WTC11 (cell line): ENCODE measurements around the gene BPIFA2. TPM values are rescaled to one million over a fixed set of nuclear protein-coding genes. Genes with fewer than 3 reads are reported as not detected.
A peak's percentile ranks its signal among the peaks of the same experiment; 100 is the strongest.

ENCODE experiments used
- ATAC-seq: fragments of 200-7000 bp; cut with Tn5 transposase; 2 replicates; pipeline ENCODE4 v1.10.0; 2021; ENCODE audit warnings: mild to moderate bottlenecking, moderate library complexity
- CTCF ChIA-PET: fragments of 300-600 bp; sonication (Branson Sonifier 250); formaldehyde crosslinking; loops from one replicate; lab custom pipeline; 2021; ENCODE audit warnings: antibody characterized with exemption; lab: Charles Lee
- POLR2A ChIA-PET: fragments of 350-600 bp; sonication (Branson Sonifier 250); formaldehyde crosslinking; loops from one replicate; lab custom pipeline; 2021; ENCODE audit warnings: antibody characterized with exemption; lab: Charles Lee
- DNase-seq: peaks from one replicate; pipeline ENCODE4 v3.0.0; 2021; ENCODE audit warnings: low spot score
- H3K27ac Mint-ChIP-seq: 2 replicates; pipeline ENCODE4 v1.8.0; 2021; ENCODE audit warnings: mixed read lengths
- H3K27me3 Mint-ChIP-seq: 2 replicates; pipeline ENCODE4 v1.8.0; 2021; ENCODE audit warnings: low read depth, mild to moderate bottlenecking, moderate library complexity, mixed read lengths
- H3K36me3 Mint-ChIP-seq: 2 replicates; pipeline ENCODE4 v1.8.0; 2021; ENCODE audit warnings: mixed read lengths
- H3K4me1 Mint-ChIP-seq: 2 replicates; pipeline ENCODE4 v1.8.0; 2022; ENCODE audit warnings: mixed read lengths
- H3K4me3 Mint-ChIP-seq: 2 replicates; pipeline ENCODE4 v1.8.0; 2021; ENCODE audit warnings: mild to moderate bottlenecking, moderate library complexity, mixed read lengths
- H3K9me3 Mint-ChIP-seq: 2 replicates; pipeline ENCODE4 v1.8.0; 2021; ENCODE audit warnings: mixed read lengths
- ARID4B ChIP-seq: sonication (generic); formaldehyde crosslinking; IDR thresholded peaks from 2 replicates; pipeline ENCODE4 v1.8.0; 2023; ENCODE audit warnings: missing genetic modification reagents, mild to moderate bottlenecking, borderline replicate concordance
- CREM ChIP-seq: sonication (generic); formaldehyde crosslinking; IDR thresholded peaks from 2 replicates; pipeline ENCODE4 v1.8.1; 2022; ENCODE audit warnings: mild to moderate bottlenecking, missing genetic modification reagents, moderate library complexity
- FOXJ3 ChIP-seq: sonication (generic); formaldehyde crosslinking; IDR thresholded peaks from 2 replicates; pipeline ENCODE4 v1.9.0; 2021; ENCODE audit warnings: missing genetic modification reagents, mild to moderate bottlenecking, borderline replicate concordance
- GABPB1 ChIP-seq: sonication (generic); formaldehyde crosslinking; IDR thresholded peaks from 2 replicates; pipeline ENCODE4 v1.8.1; 2023; ENCODE audit warnings: mild to moderate bottlenecking, missing genetic modification reagents
- MAX ChIP-seq: sonication (generic); formaldehyde crosslinking; IDR thresholded peaks from 2 replicates; pipeline ENCODE4 v1.8.0; 2022; ENCODE audit warnings: mild to moderate bottlenecking, missing genetic modification reagents
- MLX ChIP-seq: sonication (generic); formaldehyde crosslinking; IDR thresholded peaks from 2 replicates; pipeline ENCODE4 v1.8.1; 2023; ENCODE audit warnings: mild to moderate bottlenecking, missing genetic modification reagents, moderate library complexity
- MXD4 ChIP-seq: fragments of 250-450 bp; sonication (Bioruptor Pico); IDR thresholded peaks from 2 replicates; pipeline ENCODE4 v1.8.0; 2021; ENCODE audit warnings: mild to moderate bottlenecking, moderate library complexity, borderline replicate concordance
- NFYB ChIP-seq: sonication (generic); formaldehyde crosslinking; conservative IDR thresholded peaks from 2 replicates; pipeline ENCODE4 v1.8.0; 2022; ENCODE audit warnings: low read depth, missing genetic modification reagents
- NR1H2 ChIP-seq: sonication (generic); formaldehyde crosslinking; IDR thresholded peaks from 2 replicates; pipeline ENCODE4 v1.9.0; 2021; ENCODE audit warnings: mild to moderate bottlenecking, moderate library complexity, missing genetic modification reagents
- NR3C1 ChIP-seq: sonication (generic); formaldehyde crosslinking; conservative IDR thresholded peaks from 2 replicates; pipeline ENCODE4 v1.8.1; 2023; ENCODE audit warnings: low read depth, mild to moderate bottlenecking, missing genetic modification reagents
- PREB ChIP-seq: sonication (generic); formaldehyde crosslinking; IDR thresholded peaks from 2 replicates; pipeline ENCODE4 v1.8.1; 2022; ENCODE audit warnings: mild to moderate bottlenecking, missing genetic modification reagents, moderate library complexity, borderline replicate concordance
- RELA ChIP-seq: sonication (generic); formaldehyde crosslinking; IDR thresholded peaks from 2 replicates; pipeline ENCODE4 v1.8.1; 2022; ENCODE audit warnings: missing genetic modification reagents, mild to moderate bottlenecking, borderline replicate concordance
- RORB ChIP-seq: fragments of 250-450 bp; sonication (Bioruptor Pico); IDR thresholded peaks from 2 replicates; pipeline ENCODE4 v1.9.0; 2021; ENCODE audit warnings: mild to moderate bottlenecking
- ZNF121 ChIP-seq: sonication (generic); formaldehyde crosslinking; IDR thresholded peaks from 2 replicates; pipeline ENCODE4 v1.8.0; 2023; ENCODE audit warnings: missing genetic modification reagents
- ZNF232 ChIP-seq: sonication (generic); formaldehyde crosslinking; IDR thresholded peaks from 2 replicates; pipeline ENCODE4 v1.8.0; 2022; ENCODE audit warnings: mild to moderate bottlenecking, missing genetic modification reagents
- ZNF263 ChIP-seq: sonication (generic); formaldehyde crosslinking; IDR thresholded peaks from 2 replicates; pipeline ENCODE4 v1.8.1; 2022; ENCODE audit warnings: low read depth, mild to moderate bottlenecking, moderate library complexity, missing genetic modification reagents
- ZSCAN18 ChIP-seq: fragments of 250-450 bp; sonication (Bioruptor Pico); IDR thresholded peaks from 2 replicates; pipeline ENCODE4 v2.1.2; 2022; ENCODE audit warnings: mild to moderate bottlenecking, moderate library complexity
- total RNA-seq: library from RNA; stranded (reverse); gene quantifications from 3 replicates; pipeline ENCODE4 v1.2.3, GENCODE V29; 2021

BPIFA2 gene
- total RNA-seq, 1 experiment from 2014 or later: not detected

DNA sequence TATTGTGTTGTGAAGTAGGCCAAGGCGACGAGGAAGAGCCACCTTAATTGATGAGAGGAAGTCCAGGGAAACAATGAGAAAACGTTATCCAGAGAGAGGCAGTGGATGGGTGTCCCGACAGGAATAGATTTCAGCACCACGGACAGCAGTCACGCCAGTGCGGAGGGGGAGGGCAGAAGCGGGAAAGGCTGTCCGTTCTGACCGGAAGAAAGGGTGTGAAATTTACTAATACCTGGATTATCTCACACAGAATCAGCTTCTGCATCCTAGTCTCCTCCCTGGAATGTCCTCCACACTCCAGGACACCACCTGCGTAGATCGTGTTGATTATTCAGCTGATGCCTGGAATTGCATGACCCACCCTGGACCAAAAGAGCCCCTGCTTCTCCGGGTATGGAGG, 41.8 kb downstream of the BPIFA2 start (continued):
- TF ChIP-seq ARID4B (CRISPR knock-in tag): peak; percentile 73; the same call in 1 of the 2 replicates
- TF ChIP-seq MAX: 0 out of 2 replicates have a peak, but pooled peaks have one; percentile 23
- no peak for TF ChIP-seq ZNF263
- no peak for TF ChIP-seq MXD4
- TF ChIP-seq PREB: peak; percentile 87
- TF ChIP-seq FOXJ3 (CRISPR knock-in tag): no peak
- no peak for TF ChIP-seq RORB (CRISPR knock-in tag)
- TF ChIP-seq GABPB1 (CRISPR knock-in tag): peak; percentile 67; the same call in 1 of the 2 replicates
- peak; percentile 90 for TF ChIP-seq ZNF232 (CRISPR knock-in tag)
- no peak for TF ChIP-seq NFYB
- TF ChIP-seq NR3C1 (CRISPR knock-in tag): no peak
- no peak for TF ChIP-seq NR1H2 (CRISPR knock-in tag)
- no peak for TF ChIP-seq ZNF121
- TF ChIP-seq RELA (CRISPR knock-in tag): no peak

GRCh38 chr20:33210371-33210770, 42.4 kb downstream of the BPIFA2 start:
- peaks cover 4% of the 10 kb centered on the region for H3K27me3 Mint-ChIP-seq

More at GRCh38 chr20:33210371-33210770, 42.4 kb downstream of the BPIFA2 start:
- no peak for ATAC-seq
- no peaks in the 10 kb centered on the region for H3K4me1 Mint-ChIP-seq
- H3K9me3 Mint-ChIP-seq: no peaks in the 10 kb centered on the region
- no peak for TF ChIP-seq CREM (CRISPR knock-in tag)
- no peak for TF ChIP-seq MLX (CRISPR knock-in tag)
- TF ChIP-seq ZSCAN18 (CRISPR knock-in tag): no peak
- DNase-seq: no peak
- no peaks in the 10 kb centered on the region for H3K36me3 Mint-ChIP-seq
- POLR2A ChIA-PET: no interaction called here
- no peak overlapping the region for H3K27ac Mint-ChIP-seq
- CTCF ChIA-PET: no interaction called here
- H3K4me3 Mint-ChIP-seq: no peak overlapping the region
